NOMO-1 treated with dmso at 0.1 percent for 144 hours (cell line): ENCODE results near the gene AATK.

Source experiments
- DNase-seq: peaks from one replicate; lab custom pipeline; 2025; ENCODE audit not compliant: unreplicated experiment; lab: John Stamatoyannopoulos, UW

The AATK gene

GRCh38 chr17:81181811-81182185 lies 15.8 kb upstream of the AATK start:
- no peak for DNase-seq

- DNase-seq: no peak
These were observed 15.1 kb upstream of the AATK start for GRCh38 chr17:81180836-81181810.

GRCh38 chr17:81179861-81180260 lies 13.8 kb upstream of the AATK start:
- no peak for DNase-seq

- DNase-seq: no peak
These were observed 13.2 kb upstream of the AATK start for GRCh38 chr17:81179220-81179619.

- DNase-seq: no peak
These were observed 12.4 kb upstream of the AATK start for GRCh38 chr17:81178136-81179091.

GRCh38 chr17:81176666-81177065 lies 10.6 kb upstream of the AATK start:
- no peak for DNase-seq

GRCh38 chr17:81173762-81174155 lies 7.7 kb upstream of the AATK start:
- DNase-seq: no peak

GRCh38 chr17:81173052-81173761 lies 7.2 kb upstream of the AATK start:
- no peak for DNase-seq

GRCh38 chr17:81171941-81172340 lies 5.9 kb upstream of the AATK start:
- no peak for DNase-seq

GRCh38 chr17:81170727-81171494 lies 4.9 kb upstream of the AATK start:
- no peak for DNase-seq

GRCh38 chr17:81169870-81170309 lies 3.9 kb upstream of the AATK start:
- no peak for DNase-seq

GRCh38 chr17:81167638-81168037 lies 1.6 kb upstream of the AATK start:
- DNase-seq: no peak

- no peak for DNase-seq
These were observed 1.1 kb upstream of the AATK start for GRCh38 chr17:81167194-81167524.

GRCh38 chr17:81165246-81166032 lies 582 bp downstream of the AATK start, which contains the start of gene PVALEF:
TSS of gene PVALEF (plus strand) at chr17:81165507. CDS start at chr17:81181227, 15,720 bp downstream.
- DNase-seq: no peak

- DNase-seq: no peak
These were observed 1.4 kb downstream of the AATK start for GRCh38 chr17:81164371-81165245.

GRCh38 chr17:81163703-81164370 lies 2.2 kb downstream of the AATK start:
- DNase-seq: no peak

GRCh38 chr17:81163051-81163695 lies 2.8 kb downstream of the AATK start:
- no peak for DNase-seq
